K562 (cell line): ENCODE measurements around the gene LSR. TPM values are rescaled to one million over a fixed set of nuclear protein-coding genes. Genes with fewer than 3 reads are reported as not detected.

Source experiments
- ATF7 ChIP-seq: fragments of 450-650 bp; IDR thresholded peaks from 2 replicates; pipeline ENCODE4 v1.7.1; 2014; ENCODE audit warnings: mild to moderate bottlenecking, moderate library complexity
- BCOR ChIP-seq: fragments of 450-650 bp; IDR thresholded peaks from 2 replicates; pipeline ENCODE4 v1.6.1; 2016
- CBFA2T3 ChIP-seq: fragments of 450-650 bp; IDR thresholded peaks from 2 replicates; pipeline ENCODE4 v1.6.1; 2017
- CBX1 ChIP-seq: sonication (generic); IDR thresholded peaks from 2 replicates; pipeline ENCODE4 v1.6.1; 2016; ENCODE audit warnings: antibody characterized with exemption, low read depth, mild to moderate bottlenecking
- DIDO1 ChIP-seq: fragments of 450-650 bp; IDR thresholded peaks from 2 replicates; pipeline ENCODE4 v1.6.1; 2016; ENCODE audit warnings: low read depth, missing biosample characterization, missing genetic modification characterization
- ETS2 ChIP-seq: IDR thresholded peaks from 2 replicates; pipeline ENCODE4 v1.6.1; 2016; ENCODE audit warnings: borderline replicate concordance, missing genetic modification characterization, mild to moderate bottlenecking, moderate library complexity, missing compliant biosample characterization; ENCODE audit not compliant: poor library complexity, severe bottlenecking
- FOXP1 ChIP-seq: sonication (generic); formaldehyde crosslinking; IDR thresholded peaks from 2 replicates; pipeline ENCODE4 v1.8.0; 2022; ENCODE audit warnings: mild to moderate bottlenecking, missing genetic modification reagents
- GABPB2 ChIP-seq: fragments of 250-450 bp; sonication (Bioruptor Pico); conservative IDR thresholded peaks from 2 replicates; pipeline ENCODE4 v1.5.1; 2021; ENCODE audit warnings: mild to moderate bottlenecking
- HDGF ChIP-seq: fragments of 450-650 bp; IDR thresholded peaks from 2 replicates; pipeline ENCODE4 v1.6.1; 2016
- L3MBTL2 ChIP-seq: fragments of 450-650 bp; IDR thresholded peaks from 2 replicates; pipeline ENCODE4 v1.6.1; 2016; ENCODE audit warnings: mild to moderate bottlenecking, moderate library complexity
- LEF1 ChIP-seq: fragments of 450-650 bp; IDR thresholded peaks from 2 replicates; pipeline ENCODE4 v1.6.1; 2016; ENCODE audit warnings: mild to moderate bottlenecking
- MTF1 ChIP-seq: fragments of 250-450 bp; sonication (Bioruptor Pico); IDR thresholded peaks from 2 replicates; pipeline ENCODE4 v1.9.0; 2021; ENCODE audit warnings: moderate library complexity, mild to moderate bottlenecking, inconsistent platforms, borderline replicate concordance
- NFIC ChIP-seq: fragments of 450-650 bp; IDR thresholded peaks from 2 replicates; pipeline ENCODE4 v1.6.1; 2017; ENCODE audit warnings: mild to moderate bottlenecking, inconsistent platforms
- PURB ChIP-seq: sonication (generic); formaldehyde crosslinking; IDR thresholded peaks from 2 replicates; pipeline ENCODE4 v1.9.0; 2021; ENCODE audit warnings: low read depth, mild to moderate bottlenecking, missing genetic modification reagents
- RBM15 ChIP-seq: fragments of 200-400 bp; formaldehyde crosslinking; IDR thresholded peaks from 2 replicates; pipeline ENCODE4 v1.6.1; 2018; ENCODE audit warnings: mild to moderate bottlenecking, low read length, moderate library complexity; ENCODE audit not compliant: insufficient read depth
- RBM25 ChIP-seq: fragments of 200-400 bp; formaldehyde crosslinking; IDR thresholded peaks from 2 replicates; pipeline ENCODE4 v1.6.1; 2018; ENCODE audit warnings: low read length, low read depth, moderate library complexity; ENCODE audit not compliant: severe bottlenecking
- RBM39 ChIP-seq: fragments of 200-400 bp; formaldehyde crosslinking; optimal IDR thresholded peaks from 2 replicates; pipeline ENCODE3; 2018; ENCODE audit warnings: low read depth, low read length
- TCF7L2 ChIP-seq: fragments of 150-350 bp; IDR thresholded peaks from 2 replicates; pipeline ENCODE4 v1.6.1; 2016; ENCODE audit warnings: low read depth, mild to moderate bottlenecking, low read length, moderate library complexity
- TRIM28 ChIP-seq: fragments of 450-650 bp; IDR thresholded peaks from 2 replicates; pipeline ENCODE4 v1.6.1; 2017
- ZC3H4 ChIP-seq: sonication (generic); formaldehyde crosslinking; IDR thresholded peaks from 2 replicates; pipeline ENCODE4 v1.9.0; 2021; ENCODE audit warnings: missing genetic modification reagents, borderline replicate concordance
- ZNF224 ChIP-seq: sonication (generic); formaldehyde crosslinking; IDR thresholded peaks from 2 replicates; pipeline ENCODE4 v1.8.0; 2022; ENCODE audit warnings: mild to moderate bottlenecking, missing genetic modification reagents
- polyA plus RNA-seq, 8 experiments: library from polyadenylated mRNA; depleted of rRNA in 4 of 8; stranded (reverse) in 5 of 8; unstranded in 3 of 8; fragments of >200 nt; fragmentation: Nextera tagmentation in 2 of 8; fragmentation: Illumina TruSeq in 1 of 8; extraction: Ambion mirVana in 2 of 8; extraction: Trizol in 1 of 8; gene quantifications; 2 replicates each; pipeline versions ENCODE4 v1.2.1 to v1.2.3, GENCODE V29; 2011 to 2014; ENCODE audit warnings: inconsistent platforms in 1 of 8, missing spikeins in 1 of 8
- total RNA-seq, 7 experiments: library from RNA; depleted of rRNA in 6 of 7; stranded (reverse); fragments of >200 nt in 6 of 7; fragmentation: Illumina TruSeq in 2 of 7; extraction: Trizol in 2 of 7; gene quantifications; 2 replicates each; pipeline versions ENCODE4 v1.2.1 to v1.2.3, GENCODE V29; 2011 to 2021; ENCODE audit warnings: low replicate concordance in 1 of 7
- TF ChIP-seq, protein P1 (sequence below), 2 experiments: fragments of 450-650 bp in 1 of 2; sonication (generic) in 1 of 2; formaldehyde crosslinking in 1 of 2; IDR thresholded peaks in 1 of 2; conservative IDR thresholded peaks in 1 of 2; 2 replicates each; pipeline versions ENCODE4 v1.6.1 to v1.8.1; 2016 to 2023; ENCODE audit warnings: mild to moderate bottlenecking in 2 of 2, moderate library complexity in 2 of 2, inconsistent platforms in 1 of 2, missing genetic modification reagents in 1 of 2
- TF ChIP-seq, protein P2 (sequence below): fragments of 450-650 bp; formaldehyde crosslinking; IDR thresholded peaks from 2 replicates; pipeline ENCODE4 v1.4.0; 2020; ENCODE audit warnings: mild to moderate bottlenecking, moderate library complexity
- TF ChIP-seq, protein P3 (sequence below), 2 experiments: IDR thresholded peaks; 2 replicates each; pipeline ENCODE4 v1.6.1; 2012; ENCODE audit warnings: improper control_type of control experiment in 2 of 2, low read depth in 2 of 2, low read length in 2 of 2, borderline replicate concordance in 1 of 2
- TF ChIP-seq, protein P4 (sequence below): sonication (generic); formaldehyde crosslinking; IDR thresholded peaks from 2 replicates; pipeline ENCODE4 v1.9.0; 2022; ENCODE audit warnings: mild to moderate bottlenecking, missing genetic modification reagents

LSR gene
- total and polyA plus RNA-seq, 9 of the 15 experiments (the other 6 are each of a cell fraction or from before 2014, with no cell fraction given) = 0.44 to 87.9 (median 28.0) TPM

DNA sequence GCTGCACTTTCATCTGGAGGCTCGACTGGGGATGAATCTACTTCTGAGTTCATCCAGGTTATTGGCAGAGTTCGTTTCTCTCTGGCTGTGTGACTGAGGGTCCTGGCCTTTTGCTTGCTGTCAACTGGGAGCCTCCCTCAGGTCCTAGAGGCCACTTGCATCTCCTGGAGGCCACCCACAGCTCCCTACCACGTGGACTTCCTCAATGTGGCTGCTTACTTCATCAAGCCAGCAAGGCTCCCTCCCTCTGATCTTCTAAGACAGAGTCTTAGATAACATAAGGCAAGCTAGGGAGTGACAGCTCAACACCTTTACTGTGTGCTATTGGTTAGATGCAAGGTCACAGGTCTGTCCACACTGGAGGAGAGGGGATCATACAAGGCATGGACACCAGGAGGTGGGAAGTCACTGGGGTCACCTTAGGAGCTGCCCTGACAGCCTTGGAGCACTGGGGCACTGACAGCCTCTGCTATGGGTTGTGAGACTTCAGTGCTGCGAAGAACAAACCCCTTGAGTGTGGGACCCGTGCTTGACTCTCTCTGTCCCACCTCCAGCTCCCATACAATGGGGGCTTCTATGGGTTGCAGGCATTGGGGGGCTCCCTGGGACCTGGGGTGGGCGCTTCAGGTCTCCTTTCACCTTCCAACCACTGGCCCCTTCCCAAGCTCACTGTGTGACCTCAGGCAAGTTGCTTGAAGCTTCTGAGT is 25.6 kb upstream of the LSR start (continued):
- TF ChIP-seq, protein P1, sequence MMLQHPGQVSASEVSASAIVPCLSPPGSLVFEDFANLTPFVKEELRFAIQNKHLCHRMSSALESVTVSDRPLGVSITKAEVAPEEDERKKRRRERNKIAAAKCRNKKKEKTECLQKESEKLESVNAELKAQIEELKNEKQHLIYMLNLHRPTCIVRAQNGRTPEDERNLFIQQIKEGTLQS (IDR thresholded peaks at IDR 0.05) = no peak
- TF ChIP-seq, protein P1 (CRISPR knock-in tag; conservative IDR thresholded peaks at IDR 0.05) = no peak
- TF ChIP-seq ZNF224 (CRISPR knock-in tag) (no peak), RBM25 (peak; percentile 36), NFIC (no peak), ATF7 (0 out of 2 replicates have a peak, but pooled peaks have one; percentile 8), DIDO1 (tag) (no peak), HDGF (no peak), LEF1 (no peak), ETS2 (tag) (no peak), CBX1 (0 out of 2 replicates have a peak, but pooled peaks have one; percentile 23), ZC3H4 (no peak), TRIM28 (0 out of 2 replicates have a peak, but pooled peaks have one; percentile 35), L3MBTL2 (peak; percentile 88), BCOR (0 out of 2 replicates have a peak, but pooled peaks have one; percentile 24), CBFA2T3 (no peak), TCF7L2 (no peak), RBM15 (no peak), RBM39 (no peak), FOXP1 (CRISPR knock-in tag) (no peak), PURB (no peak), MTF1 (CRISPR knock-in tag) (no peak), GABPB2 (CRISPR knock-in tag) (no peak)
- TF ChIP-seq, protein P2, sequence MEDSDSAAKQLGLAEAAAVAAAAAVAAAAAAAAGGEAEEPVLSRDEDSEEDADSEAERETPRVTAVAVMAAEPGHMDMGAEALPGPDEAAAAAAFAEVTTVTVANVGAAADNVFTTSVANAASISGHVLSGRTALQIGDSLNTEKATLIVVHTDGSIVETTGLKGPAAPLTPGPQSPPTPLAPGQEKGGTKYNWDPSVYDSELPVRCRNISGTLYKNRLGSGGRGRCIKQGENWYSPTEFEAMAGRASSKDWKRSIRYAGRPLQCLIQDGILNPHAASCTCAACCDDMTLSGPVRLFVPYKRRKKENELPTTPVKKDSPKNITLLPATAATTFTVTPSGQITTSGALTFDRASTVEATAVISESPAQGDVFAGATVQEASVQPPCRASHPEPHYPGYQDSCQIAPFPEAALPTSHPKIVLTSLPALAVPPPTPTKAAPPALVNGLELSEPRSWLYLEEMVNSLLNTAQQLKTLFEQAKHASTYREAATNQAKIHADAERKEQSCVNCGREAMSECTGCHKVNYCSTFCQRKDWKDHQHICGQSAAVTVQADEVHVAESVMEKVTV = no peak
- TF ChIP-seq, protein P3, sequence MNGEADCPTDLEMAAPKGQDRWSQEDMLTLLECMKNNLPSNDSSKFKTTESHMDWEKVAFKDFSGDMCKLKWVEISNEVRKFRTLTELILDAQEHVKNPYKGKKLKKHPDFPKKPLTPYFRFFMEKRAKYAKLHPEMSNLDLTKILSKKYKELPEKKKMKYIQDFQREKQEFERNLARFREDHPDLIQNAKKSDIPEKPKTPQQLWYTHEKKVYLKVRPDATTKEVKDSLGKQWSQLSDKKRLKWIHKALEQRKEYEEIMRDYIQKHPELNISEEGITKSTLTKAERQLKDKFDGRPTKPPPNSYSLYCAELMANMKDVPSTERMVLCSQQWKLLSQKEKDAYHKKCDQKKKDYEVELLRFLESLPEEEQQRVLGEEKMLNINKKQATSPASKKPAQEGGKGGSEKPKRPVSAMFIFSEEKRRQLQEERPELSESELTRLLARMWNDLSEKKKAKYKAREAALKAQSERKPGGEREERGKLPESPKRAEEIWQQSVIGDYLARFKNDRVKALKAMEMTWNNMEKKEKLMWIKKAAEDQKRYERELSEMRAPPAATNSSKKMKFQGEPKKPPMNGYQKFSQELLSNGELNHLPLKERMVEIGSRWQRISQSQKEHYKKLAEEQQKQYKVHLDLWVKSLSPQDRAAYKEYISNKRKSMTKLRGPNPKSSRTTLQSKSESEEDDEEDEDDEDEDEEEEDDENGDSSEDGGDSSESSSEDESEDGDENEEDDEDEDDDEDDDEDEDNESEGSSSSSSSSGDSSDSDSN (IDR thresholded peaks at IDR 0.05; ENCODE audit: borderline replicate concordance in 1 of 2, low read depth in 2 of 2, low read length in 2 of 2) = no peak
- TF ChIP-seq, protein P4, sequence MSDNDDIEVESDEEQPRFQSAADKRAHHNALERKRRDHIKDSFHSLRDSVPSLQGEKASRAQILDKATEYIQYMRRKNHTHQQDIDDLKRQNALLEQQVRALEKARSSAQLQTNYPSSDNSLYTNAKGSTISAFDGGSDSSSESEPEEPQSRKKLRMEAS = peak; percentile 74
